ENCODE data around the gene DEPDC7.

- TF ChIP-seq, protein P1, sequence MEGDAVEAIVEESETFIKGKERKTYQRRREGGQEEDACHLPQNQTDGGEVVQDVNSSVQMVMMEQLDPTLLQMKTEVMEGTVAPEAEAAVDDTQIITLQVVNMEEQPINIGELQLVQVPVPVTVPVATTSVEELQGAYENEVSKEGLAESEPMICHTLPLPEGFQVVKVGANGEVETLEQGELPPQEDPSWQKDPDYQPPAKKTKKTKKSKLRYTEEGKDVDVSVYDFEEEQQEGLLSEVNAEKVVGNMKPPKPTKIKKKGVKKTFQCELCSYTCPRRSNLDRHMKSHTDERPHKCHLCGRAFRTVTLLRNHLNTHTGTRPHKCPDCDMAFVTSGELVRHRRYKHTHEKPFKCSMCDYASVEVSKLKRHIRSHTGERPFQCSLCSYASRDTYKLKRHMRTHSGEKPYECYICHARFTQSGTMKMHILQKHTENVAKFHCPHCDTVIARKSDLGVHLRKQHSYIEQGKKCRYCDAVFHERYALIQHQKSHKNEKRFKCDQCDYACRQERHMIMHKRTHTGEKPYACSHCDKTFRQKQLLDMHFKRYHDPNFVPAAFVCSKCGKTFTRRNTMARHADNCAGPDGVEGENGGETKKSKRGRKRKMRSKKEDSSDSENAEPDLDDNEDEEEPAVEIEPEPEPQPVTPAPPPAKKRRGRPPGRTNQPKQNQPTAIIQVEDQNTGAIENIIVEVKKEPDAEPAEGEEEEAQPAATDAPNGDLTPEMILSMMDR (conservative IDR thresholded peaks at IDR 0.05) = peak; percentile 90
- no peak for TF ChIP-seq EZH2 (IDR thresholded peaks at IDR 0.05; ENCODE audit: low read depth)
Observed at GRCh38 chr11:33065445-33066178, 49.9 kb downstream of the DEPDC7 start.

All from PC-9 (cell line).